NB4 (cell line): ENCODE measurements around the gene ABHD17A.

Experiments
- MYC ChIP-seq: IDR thresholded peaks from 2 replicates; pipeline ENCODE4 v1.6.1; 2011; ENCODE audit warnings: low read depth, low read length
- POLR2A ChIP-seq: IDR thresholded peaks from 2 replicates; pipeline ENCODE4 v1.6.1; 2011; ENCODE audit warnings: mild to moderate bottlenecking; ENCODE audit not compliant: insufficient read length; ENCODE audit errors: extremely low read depth

GRCh38 chr19:1880611-1881392 lies 4.5 kb downstream of the ABHD17A start:
- TF ChIP-seq POLR2A (no peak), MYC (no peak)
